Heart left ventricle (tissue), 16 donors: ENCODE measurements around the gene ZNF524. TPM values are rescaled to one million over a fixed set of nuclear protein-coding genes. Genes with fewer than 3 reads are reported as not detected.

Experiments used
- ATAC-seq, 4 donors: fragments of 200-7000 bp; cut with Tn5 transposase; one replicate each; pipeline ENCODE4 v1.9.1; 2020 to 2022; ENCODE audit warnings: moderate library complexity in 4 of 4, mild to moderate bottlenecking in 3 of 4, moderate number of reproducible peaks in 1 of 4
- DNase-seq, 5 donors: peaks; one replicate each; pipeline ENCODE4 v3.0.0-alpha.2; 2020
- H3K27ac ChIP-seq, 12 donors: fragments of 200-600 bp; sonication (generic) in 4 of 12; one replicate each; pipeline versions ENCODE4 v1.5.0 to v1.8.0; 2016 to 2022; ENCODE audit warnings: mild to moderate bottlenecking in 2 of 12
- H3K27me3 ChIP-seq, 9 donors: fragments of 200-600 bp; sonication (generic) in 2 of 9; one replicate each; pipeline versions ENCODE4 v1.5.1 to v1.8.0; 2016 to 2022; ENCODE audit warnings: mild to moderate bottlenecking in 3 of 9
- H3K36me3 ChIP-seq, 9 donors: fragments of 200-600 bp; sonication (generic) in 2 of 9; one replicate each; pipeline versions ENCODE4 v1.5.0 to v1.8.0; 2018 to 2022; ENCODE audit warnings: mild to moderate bottlenecking in 2 of 9
- H3K4me1 ChIP-seq, 12 donors: fragments of 200-600 bp; sonication (generic) in 4 of 12; one replicate each; pipeline versions ENCODE4 v1.5.0 to v1.8.0; 2016 to 2022; ENCODE audit warnings: mild to moderate bottlenecking in 3 of 12
- H3K4me3 ChIP-seq, 12 donors: fragments of 200-600 bp; sonication (generic) in 4 of 12; one replicate each; pipeline versions ENCODE4 v1.5.0 to v1.8.0; 2017 to 2022; ENCODE audit warnings: mild to moderate bottlenecking in 9 of 12, moderate library complexity in 4 of 12
- H3K9me3 ChIP-seq, 12 donors: fragments of 200-600 bp; sonication (generic) in 4 of 12; one replicate each; pipeline versions ENCODE4 v1.5.0 to v1.8.0; 2016 to 2022; ENCODE audit warnings: mild to moderate bottlenecking in 1 of 12
- POLR2A ChIP-seq, 2 donors: fragments of 450-650 bp; IDR thresholded peaks; one replicate each; pipeline ENCODE4 v1.6.1; 2017; ENCODE audit warnings: antibody characterized with exemption in 2 of 2, mild to moderate bottlenecking in 2 of 2, moderate library complexity in 2 of 2
- WGBS, 4 donors: extraction: QIAGEN DNeasy Blood & Tissue Kit in 2 of 4; methylation state at CpG; one replicate each; pipeline versions ENCODE4 v1.1.5 to v1.1.7; 2013 to 2018; 5-methylcytosine and 5-hydroxymethylcytosine counted together
- intact Hi-C, 10 donors: fragments of 100-400 bp; cut with DNase I; formaldehyde crosslinking; loops; one replicate each; pipeline versions ENCODE4 v1.11.1 to v1.14.2; 2022
- polyA plus RNA-seq, 2 donors: library from polyadenylated mRNA; stranded (reverse); fragments of 200-250 nt; gene quantifications; one replicate each; pipeline ENCODE4 v1.2.3, GENCODE V29; 2013
- total RNA-seq, 9 donors: library from RNA; depleted of rRNA in 2 of 9; stranded (reverse); fragments of >200 nt in 2 of 9; fragmentation: NEBNext Ultra II Directional in 3 of 9; extraction: Animal tissue kit (Norgen Biotek cat#: 25700) in 3 of 9; gene quantifications; one replicate each; pipeline versions ENCODE4 v1.1.0 to v1.2.4, GENCODE V29; 2016 to 2023
- TF ChIP-seq, protein P1 (sequence below), 12 donors: fragments of 200-600 bp; sonication (generic) in 4 of 12; IDR thresholded peaks; one replicate each; pipeline versions ENCODE4 v1.5.0 to v1.8.0; 2018 to 2022; ENCODE audit warnings: antibody characterized with exemption in 12 of 12, mild to moderate bottlenecking in 5 of 12
- donor health status: ischemic (EF 13 %, LVEDD 7.1; RV severe dilation, severe dysfunction).
- donor health status: healthy with polysubstance abuse.
- donor health status: DM: no; HTN: yes; CAD: no.
- donor health status: DM: no; HTN: no; CAD: no.
- donor health status: ischemic (EF 25% LVEDD 6.9; RV normal size, moderate dysfunction).
- donor health status: ischemic (EF 25% LVEDD 5.7; RV mildly dilated, moderate dysfunction).
- donor health status: healthy.
- donor health status: DM: yes; HTN: yes; CAD: no.
- donor health status: ischemic (EF 35%, LVEDD 5.7; RV mildly dilated, moderate dysfunction).
- donor health status: nonischemic (EF 11% LVEDD 7.7; RV severe dilation, severe dysfunction).
- donor health status: DM: yes; HTN: yes; CAD: no.
- donor health status: PGD.
- donor health status: ischemic (EF 29% LVEDD 5.4; RV normal size, mild dysfunction).
- donor health status: nonischemic (EF 23%, LVEDD 6.1; RV moderate dilation, normal function).

The ZNF524 gene
- total and polyA plus RNA-seq, 11 donors: 11.0 to 34.7 (median 16.7) TPM

- Histone ChIP-seq H3K27ac (no peak overlapping the region), H3K4me1 (peaks cover 0 to 13% (median 8%) of the 10 kb centered on the region in 12 donors), H3K4me3 (no peak overlapping the region), H3K36me3 (peaks cover 0 to 43% (median 24%) of the 10 kb centered on the region in 9 donors), H3K9me3 (no peaks in the 10 kb centered on the region), H3K27me3 (no peaks in the 10 kb centered on the region)
- TF ChIP-seq, protein P1, sequence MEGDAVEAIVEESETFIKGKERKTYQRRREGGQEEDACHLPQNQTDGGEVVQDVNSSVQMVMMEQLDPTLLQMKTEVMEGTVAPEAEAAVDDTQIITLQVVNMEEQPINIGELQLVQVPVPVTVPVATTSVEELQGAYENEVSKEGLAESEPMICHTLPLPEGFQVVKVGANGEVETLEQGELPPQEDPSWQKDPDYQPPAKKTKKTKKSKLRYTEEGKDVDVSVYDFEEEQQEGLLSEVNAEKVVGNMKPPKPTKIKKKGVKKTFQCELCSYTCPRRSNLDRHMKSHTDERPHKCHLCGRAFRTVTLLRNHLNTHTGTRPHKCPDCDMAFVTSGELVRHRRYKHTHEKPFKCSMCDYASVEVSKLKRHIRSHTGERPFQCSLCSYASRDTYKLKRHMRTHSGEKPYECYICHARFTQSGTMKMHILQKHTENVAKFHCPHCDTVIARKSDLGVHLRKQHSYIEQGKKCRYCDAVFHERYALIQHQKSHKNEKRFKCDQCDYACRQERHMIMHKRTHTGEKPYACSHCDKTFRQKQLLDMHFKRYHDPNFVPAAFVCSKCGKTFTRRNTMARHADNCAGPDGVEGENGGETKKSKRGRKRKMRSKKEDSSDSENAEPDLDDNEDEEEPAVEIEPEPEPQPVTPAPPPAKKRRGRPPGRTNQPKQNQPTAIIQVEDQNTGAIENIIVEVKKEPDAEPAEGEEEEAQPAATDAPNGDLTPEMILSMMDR (IDR thresholded peaks at IDR 0.05): no peak
- no peak for TF ChIP-seq POLR2A (IDR thresholded peaks at IDR 0.05)
- ATAC-seq (no peak), DNase-seq (no peak)
- WGBS, 4 donors: 77 to 80% (median 78%) methylated on average over 10 of the region's 10 CpGs
- intact Hi-C loops: loop anchor here in 1 of 10 donors (10.0 kb wide), 1 partner anchor 77 kb away; no protein-coding TSS in a partner anchor
Observed at GRCh38 chr19:55591555-55591954, 8.5 kb upstream of the ZNF524 start.

DNA sequence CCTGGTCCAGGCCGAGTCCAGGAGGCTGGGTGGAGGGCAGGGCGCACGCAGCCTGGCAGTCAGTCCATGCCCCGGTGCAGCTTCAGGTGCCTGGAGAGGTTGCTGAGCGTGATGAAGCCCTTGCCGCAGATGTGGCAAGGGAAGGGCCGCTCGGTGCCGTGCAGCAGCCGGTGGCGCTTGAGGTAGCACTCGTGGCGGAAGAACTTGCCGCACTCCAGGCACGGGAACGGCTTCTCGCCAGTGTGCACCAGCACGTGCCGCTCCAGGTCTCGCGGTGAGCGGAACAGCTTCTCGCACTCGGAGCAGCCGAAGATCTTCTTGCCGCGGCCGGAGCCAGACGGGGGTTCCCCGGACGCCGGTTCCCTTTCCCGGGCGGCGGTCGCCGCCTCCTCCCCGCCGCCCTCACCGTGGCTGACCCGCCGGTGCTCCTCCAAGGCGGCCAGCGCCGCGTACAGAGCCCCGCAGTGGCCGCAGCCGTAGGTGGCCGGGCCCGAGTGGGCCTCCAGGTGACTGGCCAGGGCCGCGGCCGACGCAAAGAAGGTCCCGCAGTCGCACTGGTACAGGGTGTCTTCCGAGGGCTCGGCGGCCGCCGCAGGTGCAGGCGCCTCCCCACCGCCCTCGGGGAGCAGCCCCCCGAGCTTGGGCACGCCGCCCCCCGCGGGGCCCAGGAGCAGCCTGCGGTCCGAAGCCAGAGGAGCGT, 7.5 kb upstream of the ZNF524 start:
- TF ChIP-seq, protein P1 (IDR thresholded peaks at IDR 0.05): no peak
- no peak for TF ChIP-seq POLR2A (IDR thresholded peaks at IDR 0.05)
- 83 to 92% (median 88%) methylated on average over 49 to 73 of the region's 73 CpGs for WGBS, 4 donors
- H3K4me3 ChIP-seq: peak overlapping the region in 1 of 12 donors; percentile 21
- intact Hi-C loops: loop anchor here in 1 of 10 donors (10.0 kb wide), 1 partner anchor 78 kb away; no protein-coding TSS in a partner anchor
- ATAC-seq (peak in 2 of 4 donors; percentile 2 to 6), DNase-seq (no peak)
- peak overlapping the region in 1 of 12 donors; percentile 51 for H3K27ac ChIP-seq
- no peaks in the 10 kb centered on the region for H3K9me3 ChIP-seq
- H3K4me1 ChIP-seq: peaks cover 0 to 5% (median under 1%) of the 10 kb centered on the region in 12 donors
- peaks cover 0 to 51% (median 33%) of the 10 kb centered on the region in 9 donors for H3K36me3 ChIP-seq
- no peaks in the 10 kb centered on the region for H3K27me3 ChIP-seq

- intact Hi-C loops: loop anchor here in 1 of 10 donors (10.0 kb wide), 1 partner anchor 78 kb away; no protein-coding TSS in a partner anchor
- Histone ChIP-seq H3K4me1 (no peaks in the 10 kb centered on the region), H3K4me3 (peak overlapping the region in 1 of 12 donors; percentile 21), H3K9me3 (no peaks in the 10 kb centered on the region), H3K36me3 (peaks cover 0 to 52% (median 33%) of the 10 kb centered on the region in 9 donors), H3K27me3 (no peaks in the 10 kb centered on the region), H3K27ac (peak overlapping the region in 1 of 12 donors; percentile 51)
- ATAC-seq: peak in 2 of 4 donors; percentile 27 to 31
- no peak for TF ChIP-seq POLR2A (IDR thresholded peaks at IDR 0.05)
- TF ChIP-seq, protein P1 (IDR thresholded peaks at IDR 0.05): no peak
- WGBS, 4 donors: 76 to 92% (median 81%) methylated on average over 16 to 68 of the region's 68 CpGs
- DNase-seq: no peak
Observed at GRCh38 chr19:55593096-55593772, 6.9 kb upstream of the ZNF524 start.
